ENCODE measurements around the gene INPP5J. TPM values are rescaled to one million over a fixed set of nuclear protein-coding genes. Genes with fewer than 3 reads are reported as not detected.
A peak's percentile ranks its signal among the peaks of the same experiment; 100 is the strongest.

The INPP5J gene
- total RNA-seq, 2 donors from 2014 or later = 3.5 to 5.4 TPM

GRCh38 chr22:31120642-31121041, 2.1 kb upstream of the INPP5J start:
- H3K9me3 Mint-ChIP-seq = no peaks in the 10 kb centered on the region
- H3K27ac ChIP-seq (ENCODE audit: low read depth, low read length) = no peak overlapping the region
- H3K4me1 ChIP-seq (ENCODE audit: control insufficient read depth, insufficient read depth, low read length) = no peaks in the 10 kb centered on the region
- peaks cover 11% of the 10 kb centered on the region for H3K27me3 Mint-ChIP-seq (ENCODE audit: insufficient read depth)
- H3K4me1 Mint-ChIP-seq = no peaks in the 10 kb centered on the region
- H3K27ac Mint-ChIP-seq = no peak overlapping the region
- WGBS, 2 experiments (ENCODE audit: insufficient coverage in 1 of 2, insufficient read length in 1 of 2) = 88 to 100% methylated on average over 1 of the region's 1 CpG
- no peak overlapping the region for H3K4me3 ChIP-seq (ENCODE audit: low read length)
- H3K36me3 ChIP-seq (ENCODE audit: control insufficient read depth, insufficient read depth, low read length) = no peaks in the 10 kb centered on the region
- H3K4me3 Mint-ChIP-seq = no peak overlapping the region
- H3K36me3 Mint-ChIP-seq (ENCODE audit: low read depth) = no peaks in the 10 kb centered on the region
- H3K9me3 ChIP-seq (ENCODE audit: control insufficient read depth, low read length) = no peaks in the 10 kb centered on the region
- H3K9ac ChIP-seq (ENCODE audit: extremely low read depth, low read length, poor library complexity, severe bottlenecking) = no peak overlapping the region
- DNase-seq = peak; percentile 51
- H3K27me3 ChIP-seq (ENCODE audit: control insufficient read depth, insufficient read depth, low read length, poor library complexity, severe bottlenecking) = no peaks in the 10 kb centered on the region
- TF ChIP-seq CTCF (conservative IDR thresholded peaks at IDR 0.05) = no peak

- no peaks in the 10 kb centered on the region for H3K4me1 Mint-ChIP-seq
Observed at GRCh38 chr22:31121403-31121802, 1.4 kb upstream of the INPP5J start.

GRCh38 chr22:31122196-31122531, 602 bp upstream of the INPP5J start:
- no peak for TF ChIP-seq CTCF (conservative IDR thresholded peaks at IDR 0.05)
- H3K27me3 Mint-ChIP-seq (ENCODE audit: insufficient read depth) = peaks cover 11% of the 10 kb centered on the region
- Histone ChIP-seq H3K4me1 (ENCODE audit: control insufficient read depth, insufficient read depth, low read length) (no peaks in the 10 kb centered on the region), H3K36me3 (ENCODE audit: control insufficient read depth, insufficient read depth, low read length) (no peaks in the 10 kb centered on the region), H3K27ac (ENCODE audit: low read depth, low read length) (no peak overlapping the region), H3K4me3 (ENCODE audit: low read length) (no peak overlapping the region), H3K9me3 (ENCODE audit: control insufficient read depth, low read length) (no peaks in the 10 kb centered on the region), H3K9ac (ENCODE audit: extremely low read depth, low read length, poor library complexity, severe bottlenecking) (no peak overlapping the region), H3K27me3 (ENCODE audit: control insufficient read depth, insufficient read depth, low read length, poor library complexity, severe bottlenecking) (no peaks in the 10 kb centered on the region)
- H3K36me3 Mint-ChIP-seq (ENCODE audit: low read depth) = no peaks in the 10 kb centered on the region
- 100% methylated on average over 2 of the region's 2 CpGs for WGBS, 2 experiments (ENCODE audit: insufficient coverage in 1 of 2, insufficient read length in 1 of 2)
- no peak for DNase-seq
- no peaks in the 10 kb centered on the region for H3K4me1 Mint-ChIP-seq
- no peaks in the 10 kb centered on the region for H3K9me3 Mint-ChIP-seq
- no peak overlapping the region for H3K4me3 Mint-ChIP-seq
- no peak overlapping the region for H3K27ac Mint-ChIP-seq

More at GRCh38 chr22:31121403-31121802, 1.4 kb upstream of the INPP5J start:
- 94 to 97% methylated on average over 4 of the region's 4 CpGs for WGBS, 2 experiments (ENCODE audit: insufficient coverage in 1 of 2, insufficient read length in 1 of 2)
- no peak overlapping the region for H3K27ac Mint-ChIP-seq
- no peak overlapping the region for H3K4me3 ChIP-seq (ENCODE audit: low read length)
- no peak for TF ChIP-seq CTCF (conservative IDR thresholded peaks at IDR 0.05)
- no peaks in the 10 kb centered on the region for H3K4me1 ChIP-seq (ENCODE audit: control insufficient read depth, insufficient read depth, low read length)
- no peaks in the 10 kb centered on the region for H3K9me3 ChIP-seq (ENCODE audit: control insufficient read depth, low read length)
- no peak overlapping the region for H3K9ac ChIP-seq (ENCODE audit: extremely low read depth, low read length, poor library complexity, severe bottlenecking)
- H3K27me3 ChIP-seq (ENCODE audit: control insufficient read depth, insufficient read depth, low read length, poor library complexity, severe bottlenecking) = no peaks in the 10 kb centered on the region
- H3K4me3 Mint-ChIP-seq = no peak overlapping the region
- no peaks in the 10 kb centered on the region for H3K36me3 ChIP-seq (ENCODE audit: control insufficient read depth, insufficient read depth, low read length)
- H3K27me3 Mint-ChIP-seq (ENCODE audit: insufficient read depth) = peaks cover 11% of the 10 kb centered on the region
- no peaks in the 10 kb centered on the region for H3K36me3 Mint-ChIP-seq (ENCODE audit: low read depth)
- DNase-seq = no peak
- H3K9me3 Mint-ChIP-seq = no peaks in the 10 kb centered on the region
- no peak overlapping the region for H3K27ac ChIP-seq (ENCODE audit: low read depth, low read length)

Measured in endodermal cell (in vitro differentiated cells).